Measurements from ENCODE around the gene WDR77. TPM values are rescaled to one million over a fixed set of nuclear protein-coding genes. Genes with fewer than 3 reads are reported as not detected.
A peak's percentile ranks its signal among the peaks of the same experiment; 100 is the strongest.

Gene WDR77
- total RNA-seq, 8 experiments from 2014 or later, result 17.4 to 50.8 (median 30.5) TPM

DNA sequence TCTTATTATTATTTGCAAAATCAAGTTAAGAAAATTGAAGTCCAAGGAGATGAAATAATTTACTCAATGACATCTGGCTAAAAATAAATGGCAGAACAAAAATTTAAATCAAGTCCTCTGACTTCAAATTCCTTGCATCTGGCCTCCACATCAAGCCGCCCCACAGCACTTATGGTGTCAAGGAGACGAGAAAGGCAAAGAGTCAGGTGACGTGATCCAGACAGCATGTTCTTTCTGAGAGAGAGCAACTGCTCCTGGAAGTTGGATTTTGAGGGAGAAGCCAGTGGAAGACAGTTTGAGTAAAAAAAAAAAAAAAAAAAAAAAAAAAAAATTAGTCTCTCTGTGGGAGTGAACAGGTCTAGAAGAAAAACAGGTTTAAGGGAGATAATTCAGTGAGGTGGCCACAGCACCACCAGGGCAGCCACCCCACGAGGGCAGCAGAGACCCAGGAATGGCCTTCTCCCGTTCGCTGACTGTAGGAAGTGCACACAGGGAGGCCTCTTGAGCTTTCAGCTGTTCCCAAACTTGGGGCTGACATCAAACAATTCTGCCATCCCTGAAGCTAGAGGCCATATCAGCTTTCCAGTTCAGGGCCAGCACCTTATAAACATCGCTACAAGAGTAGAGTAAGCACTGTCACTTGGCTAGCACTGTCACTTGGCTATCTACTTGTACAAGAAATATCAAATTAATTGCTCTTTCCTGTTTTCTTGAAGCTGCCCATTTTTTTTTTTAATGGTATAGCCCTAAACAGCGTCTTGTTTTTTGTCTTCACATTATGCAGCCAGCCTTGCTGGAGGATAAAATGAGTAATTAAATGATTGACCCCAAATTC lies 32.5 kb upstream of the WDR77 start:
- no peaks in the 10 kb centered on the region for H3K4me1 ChIP-seq (replicated peaks in 1 of 2)
- H3K4me3 ChIP-seq, result no peak overlapping the region
- 16 to 75% (median 54%) methylated on average over 3 to 8 of the region's 8 CpGs; no CpG with 5 or more reads in 1 of the 10 experiments for WGBS, 10 experiments
- in situ Hi-C loops (cut with MboI; ENCODE audit: low pct_unique_long_range_greater_than_20kb in 2 of 9, low sequenced_read_pairs in 9 of 9, unreplicated experiment in 9 of 9), result loop anchor here in 4 of 9 experiments (10.0 to 25.0 kb wide), 3 partner anchors 256 to 281 kb away; partner anchors contain the start of genes DDX20 (in 3 of the 4) and INKA2 (in 1 of the 4)
- ATAC-seq (replicated peaks in 6 of 8), result peak; percentile 90 to 99 (median 97)
- no peak overlapping the region for H3K27ac ChIP-seq

DNA sequence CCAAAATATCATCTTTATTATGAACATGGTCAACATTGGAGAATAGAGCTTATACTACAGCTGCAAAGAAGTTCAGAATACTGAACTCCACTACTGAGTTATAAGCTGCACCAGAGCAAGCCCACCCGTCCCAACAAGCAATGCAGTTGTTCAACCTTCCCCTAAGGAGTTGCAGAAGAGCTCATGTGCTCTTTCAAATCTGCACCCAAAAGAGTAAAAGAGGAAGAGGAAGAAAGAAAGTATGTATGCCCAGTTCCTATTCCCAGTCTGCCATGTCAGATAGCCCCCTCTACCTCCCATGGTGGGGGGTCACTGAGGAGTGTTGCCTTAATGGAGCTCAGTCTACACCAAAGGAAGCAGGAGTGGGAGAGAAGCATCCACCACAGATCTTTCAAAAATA lies 31.6 kb upstream of the WDR77 start:
- Histone ChIP-seq H3K4me3 (no peak overlapping the region), H3K27ac (no peak overlapping the region), H3K4me1 (replicated peaks in 1 of 2) (no peaks in the 10 kb centered on the region)
- ATAC-seq (replicated peaks in 6 of 8), result no peak
- 20 to 100% (median 63%) methylated on average over 1 of the region's 1 CpG; no CpG with 5 or more reads in 3 of the 10 experiments for WGBS, 10 experiments
- in situ Hi-C loops (cut with MboI; ENCODE audit: low pct_unique_long_range_greater_than_20kb in 2 of 9, low sequenced_read_pairs in 9 of 9, unreplicated experiment in 9 of 9), result loop anchor here in 4 of 9 experiments (10.0 to 25.0 kb wide), 3 partner anchors 257 to 282 kb away; partner anchors contain the start of genes DDX20 (in 3 of the 4) and INKA2 (in 1 of the 4)

DNA sequence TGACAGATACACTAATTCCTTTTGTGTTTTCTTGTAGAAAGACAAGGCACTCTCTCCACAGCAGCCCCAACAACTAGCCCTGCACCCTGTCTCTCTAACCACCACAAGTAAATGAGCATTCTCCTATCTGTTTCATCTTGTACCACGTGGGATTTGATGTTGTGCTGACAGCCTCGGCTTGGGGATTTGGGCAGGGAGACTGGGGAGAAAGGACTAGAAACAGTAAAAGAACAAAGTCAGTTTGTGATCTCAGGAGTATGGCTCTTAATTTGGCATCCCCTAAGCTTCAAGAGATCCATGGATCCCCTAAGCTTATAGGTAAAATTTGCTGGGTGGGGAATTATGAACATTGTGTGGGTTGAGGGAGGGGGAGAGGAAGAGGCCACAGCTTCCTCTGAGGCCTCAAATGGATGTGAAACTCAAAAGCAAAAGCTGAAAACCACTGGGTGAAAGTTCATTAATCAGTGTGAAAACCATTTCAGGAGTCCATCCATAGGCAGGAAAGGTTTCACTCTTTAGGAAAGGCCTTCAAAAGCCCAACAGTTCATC lies 27.8 kb upstream of the WDR77 start:
- WGBS, 10 experiments, result 30 to 91% (median 58%) methylated on average over 1 to 2 of the region's 2 CpGs; no CpG with 5 or more reads in 4 of the 10 experiments
- Histone ChIP-seq H3K27ac (no peak overlapping the region), H3K4me3 (no peak overlapping the region), H3K4me1 (replicated peaks in 1 of 2) (no peaks in the 10 kb centered on the region)
- no peak for ATAC-seq (replicated peaks in 6 of 8)
- in situ Hi-C loops (cut with MboI; ENCODE audit: low pct_unique_long_range_greater_than_20kb in 2 of 9, low sequenced_read_pairs in 9 of 9, unreplicated experiment in 9 of 9), result loop anchor here in 3 of 9 experiments (25.0 kb wide), 2 partner anchors 260 to 285 kb away; partner anchors contain the start of genes DDX20 (in 2 of the 3) and INKA2 (in 1 of the 3)

DNA sequence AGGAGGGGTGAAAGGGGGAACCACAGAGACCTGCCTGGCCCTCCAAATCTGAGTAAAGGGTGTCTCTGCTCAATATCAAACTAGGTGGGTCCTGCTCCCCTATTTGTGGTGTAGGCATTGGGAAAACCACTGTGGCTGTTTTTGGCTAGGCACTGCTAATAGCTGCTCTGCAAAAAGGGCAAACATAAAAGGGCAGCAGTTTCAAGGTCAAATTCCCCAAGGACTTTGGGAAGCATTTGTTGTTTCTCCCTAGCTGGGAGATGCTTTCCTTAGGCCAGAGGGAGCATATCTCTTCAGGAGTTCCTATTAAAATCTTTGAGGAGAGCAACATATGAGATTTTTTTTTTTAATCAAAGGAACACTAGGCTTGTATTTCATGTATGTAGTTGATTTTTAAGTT lies 27.2 kb upstream of the WDR77 start:
- Histone ChIP-seq H3K4me1 (replicated peaks in 1 of 2) (no peaks in the 10 kb centered on the region), H3K4me3 (no peak overlapping the region), H3K27ac (no peak overlapping the region)
- no peak for ATAC-seq (replicated peaks in 6 of 8)
- in situ Hi-C loops (cut with MboI; ENCODE audit: low pct_unique_long_range_greater_than_20kb in 2 of 9, low sequenced_read_pairs in 9 of 9, unreplicated experiment in 9 of 9), result loop anchor here in 3 of 9 experiments (25.0 kb wide), 2 partner anchors 261 to 286 kb away; partner anchors contain the start of genes DDX20 (in 2 of the 3) and INKA2 (in 1 of the 3)

DNA sequence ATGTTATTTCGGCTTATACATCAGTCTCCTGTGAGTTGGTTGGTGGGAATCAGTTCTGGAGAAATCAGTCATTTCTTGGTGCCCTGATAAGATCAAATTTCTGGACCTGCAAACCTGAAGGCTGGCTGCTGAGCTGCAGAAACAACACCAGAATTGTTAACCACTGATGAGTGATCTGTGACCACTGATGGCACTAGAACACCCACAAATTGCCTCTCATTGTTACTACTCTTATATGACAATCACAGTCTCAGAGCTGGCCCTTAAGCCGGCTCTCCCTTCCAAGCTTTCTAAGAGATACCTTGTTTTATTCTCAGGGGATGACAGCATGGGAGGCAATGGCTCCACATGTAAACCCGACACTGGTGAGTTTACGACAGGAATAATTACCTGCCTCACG lies 26.6 kb upstream of the WDR77 start:
- ATAC-seq (replicated peaks in 6 of 8), result no peak
- Histone ChIP-seq H3K4me3 (no peak overlapping the region), H3K27ac (no peak overlapping the region), H3K4me1 (replicated peaks in 1 of 2) (no peaks in the 10 kb centered on the region)
- 50 to 100% (median 87%) methylated on average over 1 to 5 of the region's 5 CpGs; no CpG with 5 or more reads in 2 of the 10 experiments for WGBS, 10 experiments
- in situ Hi-C loops (cut with MboI; ENCODE audit: low pct_unique_long_range_greater_than_20kb in 2 of 9, low sequenced_read_pairs in 9 of 9, unreplicated experiment in 9 of 9), result loop anchor here in 3 of 9 experiments (25.0 kb wide), 2 partner anchors 262 to 287 kb away; partner anchors contain the start of genes DDX20 (in 2 of the 3) and INKA2 (in 1 of the 3)

DNA sequence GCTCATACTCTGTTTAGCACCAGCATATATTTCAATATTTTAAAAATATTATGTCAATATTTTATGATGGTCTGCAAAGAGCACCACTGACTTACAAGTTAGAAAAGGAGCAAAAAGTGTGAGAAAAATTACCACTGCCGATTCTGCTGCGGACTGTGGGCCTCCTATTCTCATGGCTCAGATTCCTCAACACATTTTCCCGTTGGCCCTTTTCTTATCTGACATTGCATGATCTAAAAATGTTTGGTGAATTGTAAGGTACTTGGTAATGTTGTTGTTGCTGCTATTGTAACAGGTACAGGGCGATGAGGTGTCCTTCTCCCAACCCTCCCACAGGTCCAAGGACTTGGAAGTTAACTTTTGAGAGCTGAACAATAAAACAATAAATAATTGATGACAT lies 25.5 kb upstream of the WDR77 start:
- H3K4me1 ChIP-seq (replicated peaks in 1 of 2), result no peaks in the 10 kb centered on the region
- H3K4me3 ChIP-seq, result no peak overlapping the region
- WGBS, 10 experiments, result 85 to 100% (median 95%) methylated on average over 1 to 4 of the region's 4 CpGs; no CpG with 5 or more reads in 1 of the 10 experiments
- H3K27ac ChIP-seq, result no peak overlapping the region
- ATAC-seq (replicated peaks in 6 of 8), result no peak
- in situ Hi-C loops (cut with MboI; ENCODE audit: low pct_unique_long_range_greater_than_20kb in 2 of 9, low sequenced_read_pairs in 9 of 9, unreplicated experiment in 9 of 9), result no loop called here

DNA sequence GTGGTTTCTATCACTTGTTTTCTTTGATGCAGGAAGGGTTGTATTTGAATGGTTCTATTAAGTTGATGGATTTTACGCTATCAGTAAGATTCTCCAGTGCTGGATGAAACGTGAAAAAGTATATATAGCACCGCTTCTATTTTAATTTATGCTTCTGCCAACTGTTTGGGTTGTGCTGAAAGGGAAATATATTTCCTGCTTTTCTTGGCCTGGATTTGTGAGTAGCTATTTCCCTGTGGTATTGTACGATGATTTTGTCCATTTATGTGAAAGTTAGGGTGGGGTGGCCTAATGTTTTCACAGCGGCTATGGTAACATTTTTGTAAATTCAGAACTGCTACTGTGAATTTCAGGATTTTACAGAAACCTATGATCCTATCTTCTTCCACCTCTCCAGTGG lies 25.1 kb upstream of the WDR77 start:
- Histone ChIP-seq H3K4me1 (replicated peaks in 1 of 2) (no peaks in the 10 kb centered on the region), H3K27ac (no peak overlapping the region), H3K4me3 (no peak overlapping the region)
- peak in 1 of 8 experiments; percentile 46 for ATAC-seq (replicated peaks in 6 of 8)
- 64 to 100% (median 93%) methylated on average over 2 to 5 of the region's 5 CpGs for WGBS, 10 experiments
- in situ Hi-C loops (cut with MboI; ENCODE audit: low pct_unique_long_range_greater_than_20kb in 2 of 9, low sequenced_read_pairs in 9 of 9, unreplicated experiment in 9 of 9), result no loop called here

DNA sequence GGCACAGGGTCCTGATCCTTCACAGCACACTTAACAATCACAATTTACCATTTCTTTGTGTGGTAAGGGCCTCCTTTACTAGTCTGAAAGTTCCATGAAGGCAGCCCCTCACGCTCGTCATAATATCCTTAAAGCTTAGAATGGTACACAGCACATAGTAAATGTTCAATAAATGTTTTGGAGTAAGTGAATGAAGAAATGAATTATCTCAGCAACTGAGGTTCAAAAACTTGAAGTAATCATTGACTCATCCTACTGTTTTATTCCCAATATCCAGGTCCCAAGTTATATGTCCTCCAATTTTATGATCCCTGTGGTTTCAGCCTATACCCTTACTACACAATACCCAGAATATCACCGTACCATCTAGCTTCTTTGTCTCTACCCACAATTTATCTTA lies 22.5 kb upstream of the WDR77 start:
- no peak for ATAC-seq (replicated peaks in 6 of 8)
- in situ Hi-C loops (cut with MboI; ENCODE audit: low pct_unique_long_range_greater_than_20kb in 2 of 9, low sequenced_read_pairs in 9 of 9, unreplicated experiment in 9 of 9), result no loop called here
- H3K27ac ChIP-seq, result no peak overlapping the region
- no peaks in the 10 kb centered on the region for H3K4me1 ChIP-seq (replicated peaks in 1 of 2)
- 91 to 100% (median 100%) methylated on average over 1 to 3 of the region's 3 CpGs; no CpG with 5 or more reads in 1 of the 10 experiments for WGBS, 10 experiments
- H3K4me3 ChIP-seq, result no peak overlapping the region

DNA sequence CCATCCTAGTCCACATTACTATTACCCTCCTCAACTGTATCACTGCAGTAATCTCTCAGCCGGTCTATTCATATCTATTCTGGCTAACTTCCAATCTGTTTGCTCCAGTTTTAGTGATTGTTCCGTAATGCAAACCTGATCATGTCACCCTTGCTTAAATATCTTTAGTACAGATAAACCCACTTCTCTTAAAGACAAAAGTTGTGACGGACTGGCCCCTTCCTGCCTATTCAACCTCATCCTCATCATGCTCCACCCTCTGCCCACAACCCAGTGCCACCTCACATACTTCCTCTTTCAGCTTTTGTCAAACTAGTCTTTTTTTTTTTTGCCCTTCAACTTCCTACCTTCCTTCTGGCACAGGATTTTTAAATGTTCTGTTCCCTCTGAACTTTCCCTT lies 22.0 kb upstream of the WDR77 start:
- Histone ChIP-seq H3K27ac (no peak overlapping the region), H3K4me1 (replicated peaks in 1 of 2) (no peaks in the 10 kb centered on the region), H3K4me3 (no peak overlapping the region)
- ATAC-seq (replicated peaks in 6 of 8), result no peak
- 73 to 100% (median 92%) methylated on average over 1 to 3 of the region's 3 CpGs for WGBS, 10 experiments
- in situ Hi-C loops (cut with MboI; ENCODE audit: low pct_unique_long_range_greater_than_20kb in 2 of 9, low sequenced_read_pairs in 9 of 9, unreplicated experiment in 9 of 9), result no loop called here

DNA sequence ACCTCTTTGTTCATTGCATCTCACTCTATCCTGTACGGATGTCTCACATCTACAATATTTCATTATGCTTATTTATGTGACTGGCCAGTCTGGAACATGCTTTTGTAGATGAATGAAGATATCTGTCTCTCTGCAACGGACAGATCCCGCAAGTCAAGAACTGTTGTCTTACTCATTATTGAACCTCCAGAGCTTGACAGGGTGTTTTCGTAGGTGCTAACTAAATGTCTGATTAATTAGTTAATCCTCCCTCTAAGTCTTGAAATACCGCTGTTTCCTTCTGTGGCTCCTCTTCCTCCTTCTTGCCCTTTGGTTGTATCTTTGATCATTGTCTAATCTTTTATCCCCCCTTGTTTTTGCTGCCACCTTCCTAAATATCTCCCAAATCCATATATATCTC lies 21.5 kb upstream of the WDR77 start:
- ATAC-seq (replicated peaks in 6 of 8), result no peak
- Histone ChIP-seq H3K4me3 (no peak overlapping the region), H3K4me1 (replicated peaks in 1 of 2) (no peaks in the 10 kb centered on the region), H3K27ac (no peak overlapping the region)
- WGBS, 10 experiments, result 83 to 100% (median 96%) methylated on average over 2 to 5 of the region's 5 CpGs
- in situ Hi-C loops (cut with MboI; ENCODE audit: low pct_unique_long_range_greater_than_20kb in 2 of 9, low sequenced_read_pairs in 9 of 9, unreplicated experiment in 9 of 9), result no loop called here

DNA sequence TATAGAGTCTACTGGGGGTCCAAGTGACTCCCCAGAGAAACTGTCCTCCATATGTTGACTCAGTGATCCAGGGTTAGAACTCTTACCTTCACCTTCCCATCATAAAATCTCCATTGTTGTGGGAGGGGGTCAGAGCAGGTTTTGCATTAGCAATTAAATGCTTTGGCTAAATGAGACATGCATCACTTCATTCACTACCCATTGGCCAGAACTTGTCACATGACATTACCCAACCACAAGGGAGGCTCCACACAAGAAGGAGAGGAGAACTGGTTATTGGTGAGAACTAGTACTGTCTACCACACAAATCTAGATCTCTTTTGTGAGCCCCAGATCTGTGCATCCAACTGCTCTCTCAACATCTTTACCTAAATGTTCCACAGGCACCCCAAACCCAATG lies 20.5 kb upstream of the WDR77 start:
- Histone ChIP-seq H3K4me3 (no peak overlapping the region), H3K4me1 (replicated peaks in 1 of 2) (no peaks in the 10 kb centered on the region), H3K27ac (no peak overlapping the region)
- no peak for ATAC-seq (replicated peaks in 6 of 8)
- in situ Hi-C loops (cut with MboI; ENCODE audit: low pct_unique_long_range_greater_than_20kb in 2 of 9, low sequenced_read_pairs in 9 of 9, unreplicated experiment in 9 of 9), result no loop called here

DNA sequence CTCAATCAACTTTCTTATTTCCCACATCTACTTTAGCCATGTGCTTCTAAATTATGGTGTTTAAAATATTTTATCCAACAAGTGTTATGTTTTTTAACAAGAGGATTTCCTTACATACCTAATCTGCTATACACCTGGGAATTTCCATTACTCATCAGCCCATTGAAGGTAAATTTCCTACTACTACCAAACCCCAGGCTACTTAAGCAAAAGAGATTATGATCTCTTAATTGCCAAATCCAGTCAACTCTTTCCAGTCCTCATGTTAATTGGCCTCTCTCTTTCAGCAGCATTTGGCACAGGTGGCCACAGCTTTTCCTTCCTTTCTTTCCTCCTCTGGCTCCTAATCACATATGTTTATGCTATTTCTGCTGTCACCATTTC lies 19.7 kb upstream of the WDR77 start:
- no peak overlapping the region for H3K27ac ChIP-seq
- ATAC-seq (replicated peaks in 6 of 8), result no peak
- no peak overlapping the region for H3K4me3 ChIP-seq
- in situ Hi-C loops (cut with MboI; ENCODE audit: low pct_unique_long_range_greater_than_20kb in 2 of 9, low sequenced_read_pairs in 9 of 9, unreplicated experiment in 9 of 9), result no loop called here
- no peaks in the 10 kb centered on the region for H3K4me1 ChIP-seq (replicated peaks in 1 of 2)

DNA sequence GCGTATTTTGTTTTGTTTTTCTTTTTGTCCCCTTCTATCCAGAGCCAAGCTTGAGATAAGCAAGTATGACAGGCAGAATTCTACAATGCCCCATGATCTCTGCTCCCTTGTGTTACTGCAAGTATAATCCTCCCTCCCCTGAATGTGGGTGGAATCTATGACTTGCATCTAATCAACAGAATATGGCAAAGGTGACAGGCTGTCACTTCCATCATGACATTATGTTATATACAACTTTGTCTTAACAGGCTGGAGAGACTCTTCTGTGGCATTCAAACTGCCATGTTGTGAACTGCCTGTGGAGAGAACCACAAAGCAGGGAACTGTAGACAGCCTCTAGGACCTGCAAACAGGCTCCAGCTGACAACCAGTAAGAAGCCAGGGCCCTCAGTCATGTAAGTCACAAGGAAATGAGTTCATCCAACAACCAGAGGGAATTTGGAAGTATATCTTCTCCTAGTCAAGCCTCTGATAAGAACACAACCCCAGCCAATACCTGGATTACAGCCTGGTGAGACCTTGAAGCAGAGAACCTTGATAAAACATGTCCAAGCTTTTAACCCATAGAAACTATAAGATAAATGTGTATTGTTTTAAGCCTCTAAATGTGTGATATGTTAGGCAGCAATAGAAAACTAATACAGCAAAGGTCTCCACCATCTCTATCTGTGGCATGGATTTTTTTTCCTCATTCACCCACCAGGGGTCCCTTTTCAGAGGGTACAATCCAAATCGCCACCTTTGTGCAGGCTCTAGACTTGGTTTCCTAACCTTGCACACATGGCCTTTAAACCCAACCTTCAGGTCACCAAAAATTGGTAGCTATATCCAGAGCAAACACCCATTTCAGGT lies 19.0 kb upstream of the WDR77 start:
- Histone ChIP-seq H3K4me1 (replicated peaks in 1 of 2) (no peaks in the 10 kb centered on the region), H3K4me3 (no peak overlapping the region), H3K27ac (no peak overlapping the region)
- in situ Hi-C loops (cut with MboI; ENCODE audit: low pct_unique_long_range_greater_than_20kb in 2 of 9, low sequenced_read_pairs in 9 of 9, unreplicated experiment in 9 of 9), result no loop called here
- WGBS, 10 experiments, result 80 to 100% (median 100%) methylated on average over 1 to 2 of the region's 2 CpGs; no CpG with 5 or more reads in 2 of the 10 experiments
- no peak for ATAC-seq (replicated peaks in 6 of 8)

Data from motor neuron (in vitro differentiated cells).